Measurements from ENCODE around the gene B3GNT7. TPM values are rescaled to one million over a fixed set of nuclear protein-coding genes. Genes with fewer than 3 reads are reported as not detected.
"Not testable (repeated sequence)": the region's sequence is repeated elsewhere in the genome, so short reads cannot be mapped to it uniquely, and the experiment has no call there.

B3GNT7 gene
- total RNA-seq, 1 donor from 2014 or later = 8.1 TPM

DNA sequence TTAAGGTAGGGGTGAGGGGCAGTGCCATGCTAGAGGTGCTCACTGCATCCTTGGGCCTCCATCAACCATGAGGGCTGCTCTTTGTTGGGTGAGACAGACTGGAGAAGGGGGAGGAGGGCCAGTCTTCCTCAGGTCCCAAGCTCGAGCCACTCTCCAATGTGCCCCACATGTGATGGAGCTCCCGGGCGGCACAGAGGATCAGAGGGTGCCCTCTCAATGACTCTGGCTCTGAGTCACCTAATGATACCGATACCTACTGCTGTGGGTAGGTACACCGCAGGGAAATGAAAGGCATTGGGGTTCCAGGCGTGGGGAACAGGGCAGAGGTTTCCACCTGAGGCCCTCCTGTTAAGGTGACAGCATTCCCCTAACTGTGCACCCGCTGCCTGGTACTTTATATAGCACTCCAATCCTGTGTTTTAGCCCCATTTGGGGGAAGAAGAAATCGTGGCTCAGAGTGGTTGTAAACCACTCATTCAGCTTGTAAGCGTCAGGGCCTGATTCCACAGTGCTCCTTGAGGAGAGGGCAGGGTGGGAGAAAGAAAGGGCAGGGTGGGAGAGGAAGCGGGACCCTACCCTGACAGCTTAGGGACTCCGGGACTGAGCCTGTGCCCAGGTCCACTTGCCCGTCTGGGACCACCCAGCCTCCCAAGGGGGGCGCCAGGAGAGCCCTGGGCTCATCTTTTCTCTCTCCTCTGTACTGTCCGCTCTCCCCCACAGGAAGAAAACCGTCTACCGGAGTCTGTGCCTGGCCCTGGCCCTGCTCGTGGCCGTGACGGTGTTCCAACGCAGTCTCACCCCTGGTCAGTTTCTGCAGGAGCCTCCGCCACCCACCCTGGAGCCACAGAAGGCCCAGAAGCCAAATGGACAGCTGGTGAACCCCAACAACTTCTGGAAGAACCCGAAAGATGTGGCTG lies 1.8 kb downstream of the B3GNT7 start:
- intact Hi-C loops (cut with micrococcal nuclease) = no loop called here
- no peak for ATAC-seq
- peak; percentile 11 for DNase-seq

DNA sequence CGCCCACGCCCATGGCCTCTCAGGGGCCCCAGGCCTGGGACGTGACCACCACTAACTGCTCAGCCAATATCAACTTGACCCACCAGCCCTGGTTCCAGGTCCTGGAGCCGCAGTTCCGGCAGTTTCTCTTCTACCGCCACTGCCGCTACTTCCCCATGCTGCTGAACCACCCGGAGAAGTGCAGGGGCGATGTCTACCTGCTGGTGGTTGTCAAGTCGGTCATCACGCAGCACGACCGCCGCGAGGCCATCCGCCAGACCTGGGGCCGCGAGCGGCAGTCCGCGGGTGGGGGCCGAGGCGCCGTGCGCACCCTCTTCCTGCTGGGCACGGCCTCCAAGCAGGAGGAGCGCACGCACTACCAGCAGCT lies 2.4 kb downstream of the B3GNT7 start:
- no peak for ATAC-seq
- no peak for DNase-seq
- intact Hi-C loops (cut with micrococcal nuclease) = no loop called here

DNA sequence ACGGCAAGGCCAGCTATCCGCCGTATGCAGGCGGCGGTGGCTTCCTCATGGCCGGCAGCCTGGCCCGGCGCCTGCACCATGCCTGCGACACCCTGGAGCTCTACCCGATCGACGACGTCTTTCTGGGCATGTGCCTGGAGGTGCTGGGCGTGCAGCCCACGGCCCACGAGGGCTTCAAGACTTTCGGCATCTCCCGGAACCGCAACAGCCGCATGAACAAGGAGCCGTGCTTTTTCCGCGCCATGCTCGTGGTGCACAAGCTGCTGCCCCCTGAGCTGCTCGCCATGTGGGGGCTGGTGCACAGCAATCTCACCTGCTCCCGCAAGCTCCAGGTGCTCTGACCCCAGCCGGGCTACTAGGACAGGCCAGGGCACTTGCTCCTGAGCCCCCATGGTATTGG lies 3.1 kb downstream of the B3GNT7 start:
- DNase-seq (no peak), ATAC-seq (no peak)
- intact Hi-C loops (cut with micrococcal nuclease) = no loop called here

DNA sequence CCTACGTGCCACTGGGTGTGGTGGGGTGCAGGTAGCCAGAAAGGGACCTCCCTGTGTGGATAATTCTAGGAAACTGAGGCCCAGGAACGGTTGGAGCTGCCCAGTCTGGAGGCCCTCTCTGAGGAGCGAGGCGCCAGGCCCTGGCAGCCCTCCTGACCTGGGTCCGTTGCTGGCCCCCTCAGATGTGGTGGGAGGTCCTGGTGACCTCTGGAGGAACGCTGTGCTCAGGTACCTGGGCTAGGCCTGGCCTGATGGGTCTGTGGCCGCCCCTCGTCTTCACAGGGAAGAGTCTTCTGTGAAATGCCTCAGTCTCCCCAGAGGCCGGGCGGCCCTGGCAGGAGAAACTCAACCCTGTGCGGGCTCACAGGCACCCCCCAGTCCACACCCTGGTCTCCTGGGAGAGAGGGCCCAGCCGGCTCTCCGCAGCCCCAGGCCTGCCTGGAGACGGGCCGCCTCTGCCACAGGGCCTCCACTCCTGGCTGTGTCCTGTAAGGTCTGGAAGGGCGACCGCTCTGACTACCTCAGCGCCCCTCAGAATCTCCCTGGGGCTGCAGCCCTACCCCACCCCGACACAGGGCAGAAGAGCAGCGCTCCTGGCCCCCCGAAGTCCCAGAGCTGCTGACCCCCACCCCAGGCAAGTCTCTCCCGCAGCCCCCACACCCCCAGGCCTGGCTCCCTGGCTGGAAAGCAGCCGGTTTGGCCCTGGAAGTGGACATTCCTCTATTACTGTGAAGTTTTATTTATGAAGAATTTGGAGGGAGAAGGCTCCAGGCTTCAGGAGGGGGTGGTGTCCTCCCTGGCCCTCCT lies 3.7 kb downstream of the B3GNT7 start:
- intact Hi-C loops (cut with micrococcal nuclease) = no loop called here
- no peak for DNase-seq
- ATAC-seq = no peak

DNA sequence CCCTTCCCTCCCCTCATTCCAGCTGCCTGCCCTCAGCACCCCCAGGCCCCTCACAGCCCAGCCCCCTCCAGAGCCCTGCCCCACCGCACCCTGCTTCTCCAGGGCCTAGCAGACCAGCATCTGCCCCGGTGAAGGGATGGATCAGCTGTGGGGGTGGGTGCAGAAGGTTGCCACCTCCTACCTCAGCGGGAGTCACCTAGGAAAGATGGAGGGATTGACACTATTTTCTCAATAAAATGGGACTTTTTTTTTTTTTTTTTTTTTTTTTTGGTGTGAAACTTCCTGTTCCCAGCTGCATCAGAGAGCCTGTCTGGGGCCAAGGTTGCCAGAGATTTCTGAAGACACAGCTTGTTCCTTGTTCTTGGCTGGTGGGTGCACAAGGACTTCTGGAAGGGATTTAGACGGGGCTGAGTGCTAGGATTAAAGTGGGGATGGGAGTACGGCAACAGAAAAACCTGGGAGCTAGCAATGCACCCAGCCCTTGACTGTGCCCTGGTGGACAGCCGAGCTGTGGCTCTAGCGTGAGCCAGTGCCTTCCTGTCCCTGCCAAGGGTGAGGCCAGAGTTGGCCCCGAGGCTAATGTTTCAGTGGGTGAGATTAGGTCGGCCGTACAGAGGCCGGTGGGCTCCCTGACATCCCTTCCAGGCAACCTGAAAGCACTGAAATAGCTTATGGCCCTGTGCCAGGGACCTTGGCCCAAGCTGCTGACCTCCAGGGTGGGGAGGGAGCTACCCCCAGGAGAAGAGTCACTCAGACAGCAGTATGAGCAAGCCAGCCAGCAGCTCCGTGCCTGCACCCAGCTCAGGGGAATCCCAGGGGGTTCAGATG lies 4.6 kb downstream of the B3GNT7 start:
- intact Hi-C loops (cut with micrococcal nuclease) = no loop called here
- ATAC-seq (peak; percentile 91), DNase-seq (peak; percentile 76)

DNA sequence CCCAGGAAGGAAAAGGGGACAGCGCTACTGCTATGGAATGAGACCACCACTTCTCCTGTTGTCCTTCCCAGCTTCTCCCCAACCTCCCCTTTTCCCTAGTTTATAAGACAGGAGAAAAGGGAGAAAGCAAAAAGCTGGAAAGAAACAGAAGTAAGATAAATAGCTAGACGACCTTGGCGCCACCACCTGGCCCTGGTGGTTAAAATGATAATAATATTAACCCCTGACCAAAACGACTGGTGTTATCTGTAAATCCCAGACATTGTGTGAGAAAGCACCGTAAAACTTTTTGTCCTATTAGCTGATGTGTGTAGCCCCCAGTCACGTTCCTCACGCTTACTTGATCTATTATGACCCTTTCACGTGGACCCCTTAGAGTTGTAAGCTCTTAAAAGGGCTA lies 5.2 kb downstream of the B3GNT7 start:
- ATAC-seq = peak; percentile 15
- DNase-seq; intact Hi-C loops (cut with micrococcal nuclease): not testable (repeated sequence)

DNA sequence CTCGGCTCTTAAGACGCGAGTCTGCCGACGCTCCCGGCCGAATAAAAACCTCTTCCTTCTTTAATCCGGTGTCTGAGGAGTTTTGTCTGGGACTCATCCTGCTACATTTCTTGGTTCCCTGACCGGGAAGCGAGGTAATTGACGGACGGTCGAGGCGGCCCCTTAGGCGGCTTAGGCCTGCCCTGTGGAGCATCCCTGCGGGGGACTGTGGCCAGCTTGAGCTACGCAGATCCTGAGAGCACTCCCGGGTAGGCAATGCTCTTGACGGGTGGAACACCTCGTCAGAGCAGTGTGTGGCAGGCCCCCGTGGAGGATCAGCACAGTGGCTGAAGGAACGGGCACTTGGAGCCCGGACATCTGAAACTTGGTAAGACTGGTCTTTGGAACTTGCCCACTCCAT lies 5.6 kb downstream of the B3GNT7 start:
- intact Hi-C loops (cut with micrococcal nuclease); ATAC-seq: not testable (repeated sequence)
- peak; percentile 17 for DNase-seq

DNA sequence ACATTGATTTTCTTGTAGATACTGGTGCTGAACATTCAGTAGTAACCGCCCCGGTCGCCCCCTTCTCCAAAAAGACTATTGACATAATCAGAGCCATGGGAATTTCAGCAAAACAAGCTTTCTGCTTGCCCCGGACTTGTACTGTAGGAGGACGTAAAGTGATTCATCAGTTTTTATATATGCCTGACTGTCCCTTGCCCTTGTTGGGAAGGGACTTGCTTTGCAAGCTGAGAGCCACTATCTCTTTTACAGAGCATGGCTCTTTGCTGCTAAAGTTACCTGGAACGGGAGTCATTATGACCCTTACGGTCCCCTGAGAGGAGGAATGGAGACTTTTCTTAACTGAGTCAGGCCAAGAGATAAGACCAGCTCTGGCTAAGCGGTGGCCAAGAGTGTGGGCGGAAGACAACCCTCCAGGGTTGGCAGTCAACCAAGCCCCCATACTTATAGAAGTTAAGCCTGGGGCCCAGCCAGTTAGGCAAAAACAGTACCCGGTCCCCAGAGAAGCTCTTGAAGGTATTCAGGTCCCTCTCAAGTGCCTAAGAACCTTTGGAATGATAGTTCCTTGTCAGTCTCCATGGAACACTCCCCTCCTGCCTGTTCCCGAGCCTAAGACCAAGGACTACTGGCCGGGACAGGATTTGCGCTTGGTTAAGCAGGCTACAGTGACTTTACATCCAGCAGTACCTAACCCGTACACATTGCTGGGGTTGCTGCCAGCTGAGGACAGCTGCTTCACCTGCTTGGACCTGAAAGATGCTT lies 8.1 kb downstream of the B3GNT7 start:
- peak; percentile 2 for DNase-seq
- intact Hi-C loops (cut with micrococcal nuclease); ATAC-seq: not testable (repeated sequence)

DNA sequence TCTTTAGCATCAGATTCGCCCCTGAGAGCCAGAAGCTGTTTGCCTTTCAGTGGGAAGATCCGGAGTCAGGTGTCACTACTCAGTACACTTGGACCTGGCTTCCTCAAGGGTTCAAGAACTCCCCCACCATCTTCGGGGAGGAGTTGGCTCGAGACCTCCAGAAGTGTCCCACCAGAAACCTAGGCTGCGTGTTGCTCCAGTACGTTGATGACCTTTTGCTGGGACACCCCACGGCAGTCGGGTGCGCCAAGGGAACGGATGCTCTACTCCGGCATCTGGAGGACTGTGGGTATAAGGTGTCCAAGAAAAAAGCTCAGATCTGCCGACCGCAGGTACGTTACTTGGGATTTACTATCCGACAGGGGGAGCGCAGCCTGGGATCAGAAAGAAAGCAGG lies 8.7 kb downstream of the B3GNT7 start:
- intact Hi-C loops (cut with micrococcal nuclease); DNase-seq; ATAC-seq: not testable (repeated sequence)

DNA sequence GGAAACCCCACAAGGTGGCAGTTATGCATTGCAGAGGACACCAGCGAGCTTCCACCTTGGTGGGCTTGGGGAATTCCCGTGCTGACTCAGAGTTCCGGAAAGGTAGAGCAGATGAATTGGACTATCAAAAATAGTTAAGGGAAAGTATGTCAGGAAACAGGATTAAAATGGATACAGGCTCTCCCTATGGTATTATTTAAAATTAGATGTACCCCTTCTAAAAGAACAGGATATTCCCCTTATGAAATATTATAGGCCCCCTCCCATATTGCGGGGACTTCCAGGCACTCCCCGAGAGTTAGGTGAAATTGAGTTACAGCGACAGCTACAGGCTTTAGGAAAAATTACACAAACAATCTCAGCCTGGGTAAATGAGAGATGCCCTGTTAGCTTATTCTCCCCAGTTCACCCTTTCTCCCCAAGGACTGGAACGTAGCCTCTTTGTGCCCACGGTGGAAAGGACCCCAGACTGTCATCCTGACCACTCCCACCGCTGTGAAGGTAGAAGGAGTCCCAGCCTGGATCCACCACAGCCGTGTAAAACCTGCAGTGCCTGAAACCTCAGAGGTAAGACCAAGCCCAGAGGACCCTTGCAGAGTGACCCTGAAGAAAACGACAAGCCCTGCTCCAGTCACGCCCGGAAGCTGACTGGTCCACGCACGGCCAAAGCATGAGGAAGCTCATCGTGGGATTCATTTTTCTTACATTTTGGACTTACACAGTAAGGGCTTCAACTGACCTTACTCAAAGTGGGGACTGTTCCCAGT lies 10.3 kb downstream of the B3GNT7 start:
- DNase-seq; intact Hi-C loops (cut with micrococcal nuclease); ATAC-seq: not testable (repeated sequence)

DNA sequence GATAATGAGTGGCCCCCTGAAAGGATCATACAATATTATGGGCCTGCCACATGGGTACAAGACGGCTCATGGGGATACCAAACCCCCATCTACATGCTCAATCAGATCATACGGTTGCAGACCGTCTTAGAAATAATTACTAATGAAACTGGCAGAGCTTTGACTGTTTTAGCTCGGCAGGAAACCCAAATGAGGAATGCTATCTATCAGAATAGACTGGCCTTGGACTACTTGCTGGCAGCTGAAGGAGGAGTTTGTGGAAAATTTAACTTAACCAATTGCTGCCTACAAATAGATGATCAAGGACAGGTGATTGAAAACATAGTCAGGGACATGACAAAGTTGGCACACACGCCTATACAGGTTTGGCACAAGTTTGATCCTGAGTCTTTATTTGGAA lies 12.2 kb downstream of the B3GNT7 start:
- ATAC-seq; DNase-seq; intact Hi-C loops (cut with micrococcal nuclease): not testable (repeated sequence)

DNA sequence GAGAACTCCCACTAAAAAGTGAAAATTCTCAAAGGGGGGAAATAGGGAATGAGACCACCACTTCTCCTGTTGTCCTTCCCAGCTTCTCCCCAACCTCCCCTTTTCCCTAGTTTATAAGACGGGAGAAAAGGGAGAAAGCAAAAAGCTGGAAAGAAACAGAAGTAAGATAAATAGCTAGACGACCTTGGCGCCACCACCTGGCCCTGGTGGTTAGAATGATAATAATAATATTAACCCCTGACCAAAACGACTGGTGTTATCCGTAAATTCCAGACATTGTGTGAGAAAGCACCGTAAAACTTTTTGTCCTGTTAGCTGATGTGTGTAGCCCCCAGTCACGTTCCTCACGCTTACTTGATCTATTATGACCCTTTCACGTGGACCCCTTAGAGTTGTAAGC lies 12.8 kb downstream of the B3GNT7 start:
- DNase-seq; intact Hi-C loops (cut with micrococcal nuclease); ATAC-seq: not testable (repeated sequence)

DNA sequence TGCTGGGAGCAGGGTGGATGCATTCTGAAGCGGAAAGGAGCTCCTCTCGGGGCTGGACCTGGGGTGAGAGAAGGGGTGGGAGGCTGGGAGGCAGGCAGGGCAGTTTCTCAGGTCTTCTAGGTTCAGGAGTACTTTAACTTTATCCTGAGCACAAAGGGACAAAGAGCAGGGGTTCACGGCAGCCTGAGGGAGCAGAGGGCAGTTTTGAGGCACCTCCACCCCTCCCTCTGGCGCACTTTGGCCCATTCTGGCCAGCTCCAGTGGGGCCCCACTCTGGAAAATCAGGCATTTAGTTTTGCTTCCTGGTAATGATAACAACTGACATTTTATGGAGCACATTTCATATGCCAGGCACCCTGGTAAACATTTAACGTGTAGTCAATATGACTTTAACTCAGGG lies 14.3 kb downstream of the B3GNT7 start:
- intact Hi-C loops (cut with micrococcal nuclease) = loop anchor here (5.0 kb wide), 1 partner anchor 182 kb away; no protein-coding TSS in a partner anchor
- no peak for ATAC-seq
- DNase-seq = no peak

DNA sequence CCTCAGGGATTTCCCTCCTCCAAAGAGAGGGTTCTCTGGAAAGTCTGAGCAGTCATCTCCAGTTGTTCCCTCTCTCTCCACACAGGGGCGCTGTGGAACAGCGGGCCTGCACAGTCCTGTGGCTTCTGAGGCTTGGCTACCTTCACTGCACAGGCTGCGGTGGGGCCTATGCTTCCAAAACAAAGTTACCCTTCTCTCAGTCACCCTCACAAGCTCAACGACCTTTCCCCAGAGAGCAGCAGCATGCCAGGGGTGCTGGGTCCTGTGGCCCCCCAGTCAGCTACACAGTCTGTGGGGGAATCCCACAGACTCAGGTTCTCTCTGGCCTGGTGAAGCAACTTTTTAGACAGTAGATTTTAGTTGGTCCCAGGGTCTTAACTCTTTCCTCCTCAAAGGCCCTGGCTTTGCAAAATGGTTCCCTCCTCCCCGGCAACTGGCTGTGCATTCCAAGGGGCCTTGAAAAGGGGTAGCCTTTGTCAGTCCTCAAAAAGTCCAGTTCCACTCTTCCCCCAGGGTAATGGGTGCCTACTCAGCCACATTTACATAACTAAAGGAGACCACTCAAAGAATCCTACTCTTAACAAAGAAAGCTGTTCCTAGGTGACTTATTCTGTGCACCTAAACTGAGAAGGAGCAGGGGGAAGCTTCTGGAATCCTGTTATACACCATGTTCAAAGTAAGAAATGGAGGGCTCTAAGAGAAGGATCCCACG lies 14.9 kb downstream of the B3GNT7 start:
- intact Hi-C loops (cut with micrococcal nuclease) = loop anchor here (5.0 kb wide), 1 partner anchor 183 kb away; no protein-coding TSS in a partner anchor
- ATAC-seq (no peak), DNase-seq (no peak)

DNA sequence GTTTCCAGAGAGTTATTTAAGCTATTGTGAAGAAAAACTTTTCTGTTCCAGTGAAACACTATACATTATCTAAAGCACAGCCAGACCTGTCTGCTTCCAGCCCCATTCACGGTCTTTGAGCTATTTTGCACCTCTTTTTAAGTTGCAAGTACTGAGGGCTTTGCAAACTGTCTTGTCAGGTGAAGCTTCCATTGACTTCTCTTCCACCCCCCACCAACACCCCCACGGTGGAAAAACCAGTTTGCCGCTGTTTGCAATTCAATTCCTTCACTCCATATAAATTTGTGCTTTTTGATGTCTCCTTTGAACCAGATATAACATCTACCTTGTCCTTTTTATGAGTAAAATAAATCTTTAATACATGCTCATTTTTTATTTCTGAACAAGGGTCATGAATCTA lies 15.7 kb downstream of the B3GNT7 start:
- ATAC-seq (no peak), DNase-seq (no peak)
- intact Hi-C loops (cut with micrococcal nuclease) = loop anchor here (5.0 kb wide), 1 partner anchor 184 kb away; no protein-coding TSS in a partner anchor

DNA sequence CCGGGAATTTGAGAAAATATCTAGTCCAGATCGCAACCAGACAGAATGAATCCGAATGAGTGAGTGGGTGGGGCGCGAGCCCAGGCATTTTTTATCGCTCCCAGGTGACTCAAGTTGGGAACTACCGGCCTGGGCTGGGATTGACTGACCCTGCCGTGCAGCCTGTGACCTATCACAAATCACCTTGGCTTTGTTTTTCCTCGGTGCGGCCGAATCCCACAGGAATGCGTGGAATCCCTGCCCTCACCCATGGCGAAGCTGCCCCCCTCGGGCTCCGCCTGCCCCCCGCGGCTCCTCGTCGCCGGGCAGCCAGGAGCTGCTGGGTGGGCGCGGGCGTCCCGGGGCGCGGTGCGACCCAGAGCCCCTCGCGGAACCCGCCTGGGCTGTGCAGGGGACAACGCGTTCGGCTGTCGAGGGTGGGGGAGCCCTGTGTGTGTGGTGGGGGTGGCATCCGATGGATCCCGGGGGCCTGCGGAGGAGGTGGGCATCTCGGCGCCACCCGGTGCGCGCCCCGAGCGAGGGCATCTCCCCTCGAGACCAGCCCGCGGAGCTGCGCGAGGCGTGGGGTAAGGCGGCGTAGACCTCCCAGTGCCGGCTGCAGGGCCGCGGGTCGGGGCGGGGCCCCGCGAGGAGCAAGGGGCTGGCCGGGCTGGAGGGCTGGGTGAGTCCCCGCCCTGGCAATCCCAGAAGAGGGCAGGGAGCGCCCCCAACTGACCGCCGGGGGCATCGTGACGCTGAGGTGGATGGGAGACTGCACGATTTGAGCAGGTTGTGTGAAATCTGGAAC lies 16.5 kb downstream of the B3GNT7 start:
- intact Hi-C loops (cut with micrococcal nuclease) = loop anchor here (5.0 kb wide), 1 partner anchor 185 kb away; no protein-coding TSS in a partner anchor

More for the DNA sequence above, 16.5 kb downstream of the B3GNT7 start:
- ATAC-seq = peak; percentile 99
- DNase-seq = peak; percentile 91
